HEK293T (cell line): ENCODE data around the gene WDR62.

ENCODE experiments used
- BHLHE40 ChIP-seq: fragments of 450-650 bp; IDR thresholded peaks from 2 replicates; pipeline ENCODE4 v1.6.1; 2016; ENCODE audit warnings: mild to moderate bottlenecking, moderate library complexity, borderline replicate concordance
- ELF4 ChIP-seq: fragments of 450-650 bp; IDR thresholded peaks from 2 replicates; pipeline ENCODE4 v1.6.1; 2017; ENCODE audit warnings: antibody characterized with exemption
- FOXA1 ChIP-seq: fragments of 450-650 bp; IDR thresholded peaks from 2 replicates; pipeline ENCODE4 v1.6.1; 2016; ENCODE audit warnings: mild to moderate bottlenecking
- HDGF ChIP-seq: fragments of 450-650 bp; IDR thresholded peaks from 2 replicates; pipeline ENCODE4 v1.6.1; 2017; ENCODE audit warnings: antibody characterized with exemption, borderline replicate concordance
- LEF1 ChIP-seq: fragments of 450-650 bp; IDR thresholded peaks from 2 replicates; pipeline ENCODE4 v1.6.1; 2017; ENCODE audit warnings: mild to moderate bottlenecking, borderline replicate concordance
- SP1 ChIP-seq: fragments of 450-650 bp; IDR thresholded peaks from 2 replicates; pipeline ENCODE4 v1.6.1; 2017
- SUZ12 ChIP-seq: fragments of 450-650 bp; IDR thresholded peaks from 2 replicates; pipeline ENCODE4 v1.6.1; 2016; ENCODE audit warnings: mild to moderate bottlenecking
- TARDBP ChIP-seq: fragments of 450-650 bp; IDR thresholded peaks from 2 replicates; pipeline ENCODE4 v1.6.1; 2016
- TF ChIP-seq, protein P1 (sequence below): fragments of 450-650 bp; IDR thresholded peaks from 2 replicates; pipeline ENCODE4 v1.6.1; 2016

DNA sequence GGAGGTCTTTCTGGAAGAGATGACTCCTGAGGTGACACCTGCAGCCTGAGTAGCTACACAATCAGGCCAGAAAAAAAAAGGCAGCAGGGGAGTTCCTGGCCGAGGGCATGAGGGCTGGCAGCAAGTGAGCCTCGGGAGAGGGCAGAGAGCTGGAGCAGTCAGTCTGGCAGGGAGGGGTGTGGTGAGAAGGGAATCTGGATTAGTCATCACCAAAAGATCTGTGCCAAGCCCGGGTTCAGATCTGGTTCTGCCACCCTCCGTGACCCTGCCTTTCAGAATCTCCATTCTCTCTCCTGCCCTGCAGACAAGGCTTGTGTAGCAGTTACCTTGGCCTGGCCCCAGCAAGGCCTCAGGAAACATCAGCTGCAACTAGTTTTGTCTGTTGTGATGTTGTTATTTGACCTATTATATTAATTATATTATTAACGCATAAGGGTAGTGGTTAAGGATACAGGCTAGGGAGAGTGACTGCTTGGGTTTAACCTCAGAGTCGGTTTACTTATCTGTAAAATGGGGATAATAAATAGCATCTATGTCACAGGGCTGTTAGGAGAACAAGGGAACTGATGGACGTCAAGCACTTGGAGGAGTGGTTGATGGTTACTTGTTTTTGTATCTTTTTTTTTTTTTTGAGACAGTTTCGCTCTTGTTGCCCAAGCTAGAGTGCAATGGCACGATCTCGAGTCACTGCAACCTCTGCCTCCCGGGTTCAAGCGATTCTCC lies 82.4 kb downstream of the WDR62 start:
- TF ChIP-seq BHLHE40 (no peak), ELF4 (no peak), SP1 (no peak), SUZ12 (no peak), FOXA1 (no peak), TARDBP (no peak), LEF1 (no peak), HDGF (no peak)
- TF ChIP-seq, protein P1, sequence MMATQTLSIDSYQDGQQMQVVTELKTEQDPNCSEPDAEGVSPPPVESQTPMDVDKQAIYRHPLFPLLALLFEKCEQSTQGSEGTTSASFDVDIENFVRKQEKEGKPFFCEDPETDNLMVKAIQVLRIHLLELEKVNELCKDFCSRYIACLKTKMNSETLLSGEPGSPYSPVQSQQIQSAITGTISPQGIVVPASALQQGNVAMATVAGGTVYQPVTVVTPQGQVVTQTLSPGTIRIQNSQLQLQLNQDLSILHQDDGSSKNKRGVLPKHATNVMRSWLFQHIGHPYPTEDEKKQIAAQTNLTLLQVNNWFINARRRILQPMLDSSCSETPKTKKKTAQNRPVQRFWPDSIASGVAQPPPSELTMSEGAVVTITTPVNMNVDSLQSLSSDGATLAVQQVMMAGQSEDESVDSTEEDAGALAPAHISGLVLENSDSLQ, result no peak
